ENCODE data around the gene MARS1. TPM values are rescaled to one million over a fixed set of nuclear protein-coding genes. Genes with fewer than 3 reads are reported as not detected.

MARS1 gene
- total and polyA plus RNA-seq, 2 donors from 2014 or later, result 62.8 to 158 TPM

DNA sequence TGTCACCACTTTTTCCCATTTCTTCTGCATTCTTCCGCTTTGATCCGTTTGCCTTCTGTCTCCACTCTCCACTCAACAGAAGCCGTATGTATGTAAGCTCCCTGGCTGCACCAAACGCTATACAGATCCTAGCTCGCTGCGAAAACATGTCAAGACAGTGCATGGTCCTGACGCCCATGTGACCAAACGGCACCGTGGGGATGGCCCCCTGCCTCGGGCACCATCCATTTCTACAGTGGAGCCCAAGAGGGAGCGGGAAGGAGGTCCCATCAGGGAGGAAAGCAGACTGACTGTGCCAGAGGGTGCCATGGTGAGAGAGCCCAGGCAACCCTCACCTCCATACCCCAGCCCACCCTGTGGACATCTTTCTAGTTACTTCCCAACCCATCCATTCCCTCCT is 20.0 kb upstream of the MARS1 start:
- FAIRE-seq (no peak), DNase-seq (no peak)
- intact Hi-C loops (cut with DNase I), result no loop called here
- H3K9ac ChIP-seq (ENCODE audit: low read length in 3 of 3), result no peak overlapping the region
- no peak overlapping the region for H3K27ac ChIP-seq (ENCODE audit: low read depth in 2 of 2, low read length in 2 of 2)
- H3K9me3 ChIP-seq (ENCODE audit: control insufficient read depth in 2 of 3, insufficient read depth in 1 of 3, low read length in 3 of 3), result no peaks in the 10 kb centered on the region
- H3K27me3 ChIP-seq (ENCODE audit: control insufficient read depth, insufficient read depth, low read length), result no peaks in the 10 kb centered on the region
- no peaks in the 10 kb centered on the region for H3K4me1 ChIP-seq (ENCODE audit: control insufficient read depth in 2 of 3, insufficient read depth in 2 of 3, low read depth in 1 of 3, low read length in 3 of 3)
- no peaks in the 10 kb centered on the region for H3K36me3 ChIP-seq (ENCODE audit: control insufficient read depth in 2 of 3, insufficient read depth in 3 of 3, low read length in 3 of 3)
- H3K4me3 ChIP-seq (ENCODE audit: low read length in 3 of 3), result no peak overlapping the region
- TF ChIP-seq, protein P1, sequence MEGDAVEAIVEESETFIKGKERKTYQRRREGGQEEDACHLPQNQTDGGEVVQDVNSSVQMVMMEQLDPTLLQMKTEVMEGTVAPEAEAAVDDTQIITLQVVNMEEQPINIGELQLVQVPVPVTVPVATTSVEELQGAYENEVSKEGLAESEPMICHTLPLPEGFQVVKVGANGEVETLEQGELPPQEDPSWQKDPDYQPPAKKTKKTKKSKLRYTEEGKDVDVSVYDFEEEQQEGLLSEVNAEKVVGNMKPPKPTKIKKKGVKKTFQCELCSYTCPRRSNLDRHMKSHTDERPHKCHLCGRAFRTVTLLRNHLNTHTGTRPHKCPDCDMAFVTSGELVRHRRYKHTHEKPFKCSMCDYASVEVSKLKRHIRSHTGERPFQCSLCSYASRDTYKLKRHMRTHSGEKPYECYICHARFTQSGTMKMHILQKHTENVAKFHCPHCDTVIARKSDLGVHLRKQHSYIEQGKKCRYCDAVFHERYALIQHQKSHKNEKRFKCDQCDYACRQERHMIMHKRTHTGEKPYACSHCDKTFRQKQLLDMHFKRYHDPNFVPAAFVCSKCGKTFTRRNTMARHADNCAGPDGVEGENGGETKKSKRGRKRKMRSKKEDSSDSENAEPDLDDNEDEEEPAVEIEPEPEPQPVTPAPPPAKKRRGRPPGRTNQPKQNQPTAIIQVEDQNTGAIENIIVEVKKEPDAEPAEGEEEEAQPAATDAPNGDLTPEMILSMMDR (IDR thresholded peaks at IDR 0.05; ENCODE audit: borderline replicate concordance, extremely low read depth, insufficient read depth), result no peak

DNA sequence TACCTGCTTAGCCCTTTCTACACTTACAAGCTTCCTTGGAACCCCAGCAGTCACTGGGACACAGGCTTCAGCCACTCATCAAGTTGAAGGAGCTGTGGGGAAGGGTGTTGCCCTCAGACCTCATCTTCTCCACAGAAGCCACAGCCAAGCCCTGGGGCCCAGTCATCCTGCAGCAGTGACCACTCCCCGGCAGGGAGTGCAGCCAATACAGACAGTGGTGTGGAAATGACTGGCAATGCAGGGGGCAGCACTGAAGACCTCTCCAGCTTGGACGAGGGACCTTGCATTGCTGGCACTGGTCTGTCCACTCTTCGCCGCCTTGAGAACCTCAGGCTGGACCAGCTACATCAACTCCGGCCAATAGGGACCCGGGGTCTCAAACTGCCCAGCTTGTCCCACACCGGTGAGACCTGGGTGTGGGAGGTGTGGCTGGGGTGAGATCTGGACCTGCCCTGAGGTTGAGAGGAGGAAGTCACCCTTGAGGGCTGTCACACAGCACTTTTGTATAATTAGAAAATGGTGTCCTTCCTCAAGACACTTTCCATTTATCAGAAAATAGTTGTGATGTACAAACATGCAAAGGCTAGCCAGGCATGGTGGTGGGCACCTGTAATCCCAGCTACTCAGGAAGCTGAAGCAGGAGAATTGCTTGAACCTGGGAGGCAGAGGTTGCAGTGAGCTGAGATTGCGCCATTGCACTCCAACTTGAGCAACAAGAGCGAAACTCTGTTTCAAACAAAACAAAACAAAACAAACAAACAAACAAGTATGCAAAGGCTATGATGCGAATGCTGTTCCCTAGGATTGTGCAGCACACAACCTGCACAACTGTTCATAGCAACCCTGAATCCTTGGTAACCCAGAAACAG is 18.3 kb upstream of the MARS1 start:
- TF ChIP-seq, protein P1 (IDR thresholded peaks at IDR 0.05; ENCODE audit: borderline replicate concordance, extremely low read depth, insufficient read depth), result no peak
- peaks cover 0 to under 1% (median 0%) of the 10 kb centered on the region in 3 donors for H3K4me1 ChIP-seq (ENCODE audit: control insufficient read depth in 2 of 3, insufficient read depth in 2 of 3, low read depth in 1 of 3, low read length in 3 of 3)
- no peak overlapping the region for H3K27ac ChIP-seq (ENCODE audit: low read depth in 2 of 2, low read length in 2 of 2)
- DNase-seq (no peak), FAIRE-seq (no peak)
- H3K27me3 ChIP-seq (ENCODE audit: control insufficient read depth, insufficient read depth, low read length), result peaks cover 9% of the 10 kb centered on the region
- H3K4me3 ChIP-seq (ENCODE audit: low read length in 3 of 3), result no peak overlapping the region
- H3K36me3 ChIP-seq (ENCODE audit: control insufficient read depth in 2 of 3, insufficient read depth in 3 of 3, low read length in 3 of 3), result no peaks in the 10 kb centered on the region
- no peak overlapping the region for H3K9ac ChIP-seq (ENCODE audit: low read length in 3 of 3)
- intact Hi-C loops (cut with DNase I), result no loop called here
- H3K9me3 ChIP-seq (ENCODE audit: control insufficient read depth in 2 of 3, insufficient read depth in 1 of 3, low read length in 3 of 3), result no peaks in the 10 kb centered on the region

DNA sequence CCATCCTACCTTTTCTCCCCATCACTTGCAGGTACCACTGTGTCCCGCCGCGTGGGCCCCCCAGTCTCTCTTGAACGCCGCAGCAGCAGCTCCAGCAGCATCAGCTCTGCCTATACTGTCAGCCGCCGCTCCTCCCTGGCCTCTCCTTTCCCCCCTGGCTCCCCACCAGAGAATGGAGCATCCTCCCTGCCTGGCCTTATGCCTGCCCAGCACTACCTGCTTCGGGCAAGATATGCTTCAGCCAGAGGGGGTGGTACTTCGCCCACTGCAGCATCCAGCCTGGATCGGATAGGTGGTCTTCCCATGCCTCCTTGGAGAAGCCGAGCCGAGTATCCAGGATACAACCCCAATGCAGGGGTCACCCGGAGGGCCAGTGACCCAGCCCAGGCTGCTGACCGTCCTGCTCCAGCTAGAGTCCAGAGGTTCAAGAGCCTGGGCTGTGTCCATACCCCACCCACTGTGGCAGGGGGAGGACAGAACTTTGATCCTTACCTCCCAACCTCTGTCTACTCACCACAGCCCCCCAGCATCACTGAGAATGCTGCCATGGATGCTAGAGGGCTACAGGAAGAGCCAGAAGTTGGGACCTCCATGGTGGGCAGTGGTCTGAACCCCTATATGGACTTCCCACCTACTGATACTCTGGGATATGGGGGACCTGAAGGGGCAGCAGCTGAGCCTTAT is 17.4 kb upstream of the MARS1 start:
- DNase-seq (no peak), FAIRE-seq (no peak)
- no peak overlapping the region for H3K9ac ChIP-seq (ENCODE audit: low read length in 3 of 3)
- H3K4me3 ChIP-seq (ENCODE audit: low read length in 3 of 3), result no peak overlapping the region
- no peaks in the 10 kb centered on the region for H3K36me3 ChIP-seq (ENCODE audit: control insufficient read depth in 2 of 3, insufficient read depth in 3 of 3, low read length in 3 of 3)
- intact Hi-C loops (cut with DNase I), result no loop called here
- no peak overlapping the region for H3K27ac ChIP-seq (ENCODE audit: low read depth in 2 of 2, low read length in 2 of 2)
- H3K27me3 ChIP-seq (ENCODE audit: control insufficient read depth, insufficient read depth, low read length), result peaks cover 14% of the 10 kb centered on the region
- H3K9me3 ChIP-seq (ENCODE audit: control insufficient read depth in 2 of 3, insufficient read depth in 1 of 3, low read length in 3 of 3), result no peaks in the 10 kb centered on the region
- peaks cover 0 to 7% (median 0%) of the 10 kb centered on the region in 3 donors for H3K4me1 ChIP-seq (ENCODE audit: control insufficient read depth in 2 of 3, insufficient read depth in 2 of 3, low read depth in 1 of 3, low read length in 3 of 3)
- TF ChIP-seq, protein P1 (IDR thresholded peaks at IDR 0.05; ENCODE audit: borderline replicate concordance, extremely low read depth, insufficient read depth), result no peak

Measured in kidney (tissue), 14 donors.